ENCODE measurements around the gene DCTN3. TPM values are rescaled to one million over a fixed set of nuclear protein-coding genes. Genes with fewer than 3 reads are reported as not detected.
A peak's percentile ranks its signal among the peaks of the same experiment; 100 is the strongest.

Gene DCTN3
- total and polyA plus RNA-seq, 10 of the 15 experiments (the other 5 are each of a cell fraction or from before 2014, with no cell fraction given), result 19.0 to 120 (median 71.8) TPM

DNA sequence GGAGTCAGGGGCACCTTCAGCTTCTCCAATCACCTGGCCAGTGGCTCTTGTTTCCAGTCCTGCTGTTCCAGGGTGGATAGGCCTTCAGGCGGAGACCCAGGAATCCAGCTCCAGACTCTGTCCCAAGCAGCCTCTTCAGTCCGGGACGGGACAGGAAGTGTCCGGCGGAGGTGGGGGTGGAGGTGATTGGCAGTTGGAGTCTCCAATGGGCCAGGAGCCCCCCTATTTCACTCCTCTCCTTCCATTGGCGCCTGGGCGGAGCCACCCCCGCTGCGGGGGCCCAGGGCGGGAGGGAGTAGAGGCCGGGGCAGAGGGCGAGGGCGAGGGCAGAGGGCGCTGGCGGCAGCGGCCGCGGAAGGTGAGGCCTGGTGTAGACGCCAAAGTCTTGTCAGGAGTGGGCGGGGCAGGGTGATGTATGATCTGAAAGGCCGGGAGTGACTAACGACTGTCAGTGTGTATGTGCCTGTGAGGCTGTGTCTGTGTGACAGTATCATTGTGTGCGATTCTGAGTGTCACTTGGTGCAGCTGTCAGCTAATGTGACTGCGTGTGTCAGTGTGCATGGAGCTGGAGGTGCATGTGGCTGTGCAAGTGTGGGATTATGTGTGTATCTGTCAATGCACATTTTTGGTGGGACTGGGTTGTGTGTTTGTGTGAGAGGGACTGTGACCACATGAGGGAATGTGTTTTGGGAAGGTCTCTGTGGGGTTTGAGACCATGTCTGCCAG is 31.7 kb upstream of the DCTN3 start, which contains the start of gene IL11RA (continued):
- TF ChIP-seq, protein P1, sequence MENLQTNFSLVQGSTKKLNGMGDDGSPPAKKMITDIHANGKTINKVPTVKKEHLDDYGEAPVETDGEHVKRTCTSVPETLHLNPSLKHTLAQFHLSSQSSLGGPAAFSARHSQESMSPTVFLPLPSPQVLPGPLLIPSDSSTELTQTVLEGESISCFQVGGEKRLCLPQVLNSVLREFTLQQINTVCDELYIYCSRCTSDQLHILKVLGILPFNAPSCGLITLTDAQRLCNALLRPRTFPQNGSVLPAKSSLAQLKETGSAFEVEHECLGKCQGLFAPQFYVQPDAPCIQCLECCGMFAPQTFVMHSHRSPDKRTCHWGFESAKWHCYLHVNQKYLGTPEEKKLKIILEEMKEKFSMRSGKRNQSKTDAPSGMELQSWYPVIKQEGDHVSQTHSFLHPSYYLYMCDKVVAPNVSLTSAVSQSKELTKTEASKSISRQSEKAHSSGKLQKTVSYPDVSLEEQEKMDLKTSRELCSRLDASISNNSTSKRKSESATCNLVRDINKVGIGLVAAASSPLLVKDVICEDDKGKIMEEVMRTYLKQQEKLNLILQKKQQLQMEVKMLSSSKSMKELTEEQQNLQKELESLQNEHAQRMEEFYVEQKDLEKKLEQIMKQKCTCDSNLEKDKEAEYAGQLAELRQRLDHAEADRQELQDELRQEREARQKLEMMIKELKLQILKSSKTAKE (IDR thresholded peaks at IDR 0.05; ENCODE audit: low read depth, poor library complexity, severe bottlenecking), result no peak
- TF ChIP-seq CEBPB (IDR thresholded peaks at IDR 0.05; ENCODE audit: borderline replicate concordance in 1 of 2, low read depth in 2 of 2, low read length in 2 of 2) (no peak), RAD21 (IDR thresholded peaks at IDR 0.05; ENCODE audit: insufficient read depth, low read depth, low read length) (no peak), ETV6 (conservative IDR thresholded peaks at IDR 0.05 in 1 of 2, IDR thresholded peaks at IDR 0.05 in 1 of 2; ENCODE audit: borderline replicate concordance in 1 of 2, low read depth in 1 of 2) (no peak), STAT3 (IDR thresholded peaks at IDR 0.05; ENCODE audit: low read depth, low read length) (no peak), MXI1 (IDR thresholded peaks at IDR 0.05; ENCODE audit: low read depth, low read length) (no peak), SRF (IDR thresholded peaks at IDR 0.05; ENCODE audit: low read depth in 2 of 2, low read length in 2 of 2) (no peak), NFYB (IDR thresholded peaks at IDR 0.05; ENCODE audit: insufficient read depth, low read depth, low read length) (peak; percentile 71; the same call in 1 of the 2 replicates), SUZ12 (IDR thresholded peaks at IDR 0.05; ENCODE audit: unreplicated experiment) (no peak), KDM1A (IDR thresholded peaks at IDR 0.05; ENCODE audit: borderline replicate concordance) (no peak), CBX3 (IDR thresholded peaks at IDR 0.05; ENCODE audit: borderline replicate concordance, low read depth) (no peak), BHLHE40 (IDR thresholded peaks at IDR 0.05; ENCODE audit: borderline replicate concordance in 1 of 2, low read depth in 2 of 2, low read length in 1 of 2) (no peak), FOXM1 (IDR thresholded peaks at IDR 0.05; ENCODE audit: low read depth, low read length) (no peak), SP1 (IDR thresholded peaks at IDR 0.05; ENCODE audit: low read depth, low read length) (peak; percentile 7), RELA (IDR thresholded peaks at IDR 0.05; ENCODE audit: borderline replicate concordance, partially characterized antibody) (no peak), SMC3 (IDR thresholded peaks at IDR 0.05; ENCODE audit: borderline replicate concordance, low read length) (no peak), EGR1 (IDR thresholded peaks at IDR 0.05; ENCODE audit: borderline replicate concordance in 1 of 2, low read depth in 2 of 2, low read length in 2 of 2) (peak in 1 of 2 experiments; percentile 80; a peak in 2 of 3 replicates), ZSCAN29 (IDR thresholded peaks at IDR 0.05) (no peak), TCF3 (IDR thresholded peaks at IDR 0.05; ENCODE audit: borderline replicate concordance, insufficient read depth, low read depth, low read length) (peak; percentile 78; the same call in 1 of the 2 replicates), IKZF2 (IDR thresholded peaks at IDR 0.05) (no peak)
- TF ChIP-seq, protein P2, sequence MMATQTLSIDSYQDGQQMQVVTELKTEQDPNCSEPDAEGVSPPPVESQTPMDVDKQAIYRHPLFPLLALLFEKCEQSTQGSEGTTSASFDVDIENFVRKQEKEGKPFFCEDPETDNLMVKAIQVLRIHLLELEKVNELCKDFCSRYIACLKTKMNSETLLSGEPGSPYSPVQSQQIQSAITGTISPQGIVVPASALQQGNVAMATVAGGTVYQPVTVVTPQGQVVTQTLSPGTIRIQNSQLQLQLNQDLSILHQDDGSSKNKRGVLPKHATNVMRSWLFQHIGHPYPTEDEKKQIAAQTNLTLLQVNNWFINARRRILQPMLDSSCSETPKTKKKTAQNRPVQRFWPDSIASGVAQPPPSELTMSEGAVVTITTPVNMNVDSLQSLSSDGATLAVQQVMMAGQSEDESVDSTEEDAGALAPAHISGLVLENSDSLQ (IDR thresholded peaks at IDR 0.05), result peak; percentile 95
- TF ChIP-seq, protein P3, sequence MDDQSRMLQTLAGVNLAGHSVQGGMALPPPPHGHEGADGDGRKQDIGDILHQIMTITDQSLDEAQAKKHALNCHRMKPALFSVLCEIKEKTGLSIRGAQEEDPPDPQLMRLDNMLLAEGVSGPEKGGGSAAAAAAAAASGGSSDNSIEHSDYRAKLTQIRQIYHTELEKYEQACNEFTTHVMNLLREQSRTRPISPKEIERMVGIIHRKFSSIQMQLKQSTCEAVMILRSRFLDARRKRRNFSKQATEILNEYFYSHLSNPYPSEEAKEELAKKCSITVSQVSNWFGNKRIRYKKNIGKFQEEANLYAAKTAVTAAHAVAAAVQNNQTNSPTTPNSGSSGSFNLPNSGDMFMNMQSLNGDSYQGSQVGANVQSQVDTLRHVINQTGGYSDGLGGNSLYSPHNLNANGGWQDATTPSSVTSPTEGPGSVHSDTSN (IDR thresholded peaks at IDR 0.05; ENCODE audit: insufficient replicate concordance, low read depth, low read length), result peak; percentile 84
- TF ChIP-seq, protein P4, sequence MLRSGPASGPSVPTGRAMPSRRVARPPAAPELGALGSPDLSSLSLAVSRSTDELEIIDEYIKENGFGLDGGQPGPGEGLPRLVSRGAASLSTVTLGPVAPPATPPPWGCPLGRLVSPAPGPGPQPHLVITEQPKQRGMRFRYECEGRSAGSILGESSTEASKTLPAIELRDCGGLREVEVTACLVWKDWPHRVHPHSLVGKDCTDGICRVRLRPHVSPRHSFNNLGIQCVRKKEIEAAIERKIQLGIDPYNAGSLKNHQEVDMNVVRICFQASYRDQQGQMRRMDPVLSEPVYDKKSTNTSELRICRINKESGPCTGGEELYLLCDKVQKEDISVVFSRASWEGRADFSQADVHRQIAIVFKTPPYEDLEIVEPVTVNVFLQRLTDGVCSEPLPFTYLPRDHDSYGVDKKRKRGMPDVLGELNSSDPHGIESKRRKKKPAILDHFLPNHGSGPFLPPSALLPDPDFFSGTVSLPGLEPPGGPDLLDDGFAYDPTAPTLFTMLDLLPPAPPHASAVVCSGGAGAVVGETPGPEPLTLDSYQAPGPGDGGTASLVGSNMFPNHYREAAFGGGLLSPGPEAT (IDR thresholded peaks at IDR 0.05; ENCODE audit: low read depth), result no peak

Measured in GM12878 (cell line).